SK-N-SH (cell line): ENCODE results near the gene RNF217. TPM values are rescaled to one million over a fixed set of nuclear protein-coding genes. Genes with fewer than 3 reads are reported as not detected.

Experiments used
- CTCF ChIA-PET: fragments of 300-600, 350-600 bp; formaldehyde crosslinking; extraction: SDS; loops from one replicate; lab custom pipeline; 2021; lab: Yijun Ruan, JAX
- POLR2A ChIA-PET: fragments of 350-600 bp; sonication (Branson Sonifier 250); formaldehyde crosslinking; extraction: SDS; loops from one replicate; lab custom pipeline; 2020; ENCODE audit warnings: antibody characterized with exemption, inconsistent platforms; lab: Yijun Ruan, JAX
- DNase-seq: peaks from one replicate; pipeline ENCODE4 v3.0.0; 2012
- H2AFZ ChIP-seq: fragments of 200-600 bp; sonication (generic); 2 replicates; pipeline ENCODE4 v1.8.1; 2016; ENCODE audit warnings: antibody characterized with exemption, mild to moderate bottlenecking, low read depth
- H3F3A ChIP-seq: fragments of 200-600 bp; sonication (generic); replicated peaks from 2 replicates; pipeline ENCODE3; 2016; ENCODE audit warnings: antibody characterized with exemption, mild to moderate bottlenecking; ENCODE audit not compliant: insufficient read depth
- H3K27ac ChIP-seq, 2 experiments: fragments of 200-500 bp in 1 of 2; fragments of 200-600 bp in 1 of 2; sonication (Bioruptor generic) in 1 of 2; sonication (generic), shearing (Covaris generic) in 1 of 2; 2 replicates each; pipeline versions ENCODE4 v1.5.1 to v1.6.1; 2014 to 2016; ENCODE audit warnings: low read depth in 2 of 2, inconsistent platforms in 1 of 2, low read length in 1 of 2, mild to moderate bottlenecking in 1 of 2, mixed read lengths in 1 of 2
- H3K27me3 ChIP-seq: fragments of 200-600 bp; sonication (generic), shearing (Covaris generic); 2 replicates; pipeline ENCODE4 v1.6.1; 2016; ENCODE audit warnings: mixed run types; ENCODE audit not compliant: insufficient read depth
- H3K36me3 ChIP-seq, 2 experiments: fragments of 200-500 bp in 1 of 2; fragments of 200-600 bp in 1 of 2; sonication (Bioruptor generic) in 1 of 2; sonication (generic) in 1 of 2; replicated peaks in 1 of 2; 2 replicates each; pipeline versions ENCODE3 to v1.5.1; 2014 to 2016; ENCODE audit warnings: low read length in 1 of 2, mild to moderate bottlenecking in 1 of 2; ENCODE audit not compliant: insufficient read depth in 2 of 2, control insufficient read depth in 1 of 2
- H3K4me1 ChIP-seq, 2 experiments: fragments of 200-500 bp in 1 of 2; fragments of 200-600 bp in 1 of 2; sonication (Bioruptor generic) in 1 of 2; sonication (generic), shearing (Covaris generic) in 1 of 2; 2 replicates each; pipeline versions ENCODE4 v1.5.1 to v1.6.1; 2014 to 2016; ENCODE audit warnings: low read depth in 1 of 2, low read length in 1 of 2, mixed run types in 1 of 2; ENCODE audit not compliant: insufficient read depth in 2 of 2, control insufficient read depth in 1 of 2
- H3K4me2 ChIP-seq: fragments of 200-600 bp; sonication (generic), shearing (Covaris generic); 2 replicates; pipeline ENCODE4 v1.6.1; 2017; ENCODE audit warnings: mixed run types
- H3K4me3 ChIP-seq, 2 experiments: fragments of 200-500 bp in 1 of 2; fragments of 200-600 bp in 1 of 2; sonication (Bioruptor generic) in 1 of 2; sonication (generic), shearing (Covaris generic) in 1 of 2; 2 replicates each; pipeline versions ENCODE4 v1.5.1 to v1.8.1; 2014 to 2016; ENCODE audit warnings: low read depth in 2 of 2, inconsistent platforms in 1 of 2, low read length in 1 of 2, mild to moderate bottlenecking in 1 of 2, mixed read lengths in 1 of 2, moderate library complexity in 1 of 2
- H3K79me2 ChIP-seq: fragments of 200-600 bp; sonication (generic); 2 replicates; pipeline ENCODE4 v1.8.1; 2017; ENCODE audit warnings: mild to moderate bottlenecking; ENCODE audit not compliant: insufficient read depth
- H3K9ac ChIP-seq: fragments of 200-600 bp; sonication (generic); 2 replicates; pipeline ENCODE4 v1.6.1; 2017; ENCODE audit warnings: mixed run types
- H3K9me2 ChIP-seq: fragments of 200-600 bp; sonication (generic); 2 replicates; pipeline ENCODE4 v1.6.1; 2017; ENCODE audit warnings: mixed run types
- H3K9me3 ChIP-seq: fragments of 200-600 bp; sonication (generic); 2 replicates; pipeline ENCODE4 v1.6.1; 2017; ENCODE audit warnings: mixed run types, mild to moderate bottlenecking, moderate library complexity
- H4K20me1 ChIP-seq: fragments of 200-600 bp; sonication (generic); 2 replicates; pipeline ENCODE4 v1.6.1; 2017; ENCODE audit warnings: mild to moderate bottlenecking, mixed run types; ENCODE audit not compliant: insufficient read depth
- CHD2 ChIP-seq: fragments of 150-350 bp; IDR thresholded peaks from 2 replicates; pipeline ENCODE4 v1.6.1; 2018; ENCODE audit warnings: low read length; ENCODE audit not compliant: partially characterized antibody
- CTCF ChIP-seq: fragments of 200-600 bp; sonication (generic); IDR thresholded peaks from 2 replicates; pipeline ENCODE4 v1.6.1; 2017; ENCODE audit warnings: antibody characterized with exemption, mild to moderate bottlenecking, moderate library complexity
- ELF1 ChIP-seq: IDR thresholded peaks from 2 replicates; pipeline ENCODE4 v1.4.0; 2012
- EP300 ChIP-seq, 2 experiments: IDR thresholded peaks; 2 replicates each; pipeline versions ENCODE4 v1.4.0 to v1.6.1; 2012; ENCODE audit warnings: borderline replicate concordance in 1 of 2, low read depth in 1 of 2, low read length in 1 of 2
- EZH2phosphoT487 ChIP-seq: fragments of 200-600 bp; sonication (generic); IDR thresholded peaks from 2 replicates; pipeline ENCODE4 v1.6.1; 2017; ENCODE audit warnings: low read depth, mixed run types, mild to moderate bottlenecking, antibody characterized with exemption, moderate library complexity, borderline replicate concordance
- FOXJ3 ChIP-seq: sonication (generic); formaldehyde crosslinking; IDR thresholded peaks from 2 replicates; pipeline ENCODE4 v1.5.1; 2020; ENCODE audit warnings: mild to moderate bottlenecking, missing genetic modification reagents
- FOXM1 ChIP-seq: IDR thresholded peaks from 2 replicates; pipeline ENCODE4 v1.4.0; 2012; ENCODE audit warnings: low read depth, mild to moderate bottlenecking
- JUND ChIP-seq: IDR thresholded peaks from 2 replicates; pipeline ENCODE4 v1.4.0; 2012
- MAX ChIP-seq: IDR thresholded peaks from 2 replicates; pipeline ENCODE4 v1.4.0; 2012; ENCODE audit warnings: low read depth
- MXI1 ChIP-seq: IDR thresholded peaks from 2 replicates; pipeline ENCODE4 v1.6.1; 2012; ENCODE audit warnings: mild to moderate bottlenecking, low read depth, low read length, improper control_type of control experiment
- POLR2AphosphoS5 ChIP-seq: IDR thresholded peaks from 2 replicates; pipeline ENCODE4 v1.6.1; 2012; ENCODE audit warnings: low read depth, low read length
- REST ChIP-seq: IDR thresholded peaks from 2 replicates; pipeline ENCODE4 v1.6.1; 2012; ENCODE audit warnings: mild to moderate bottlenecking, low read depth, low read length, moderate library complexity
- RFX5 ChIP-seq: IDR thresholded peaks from 2 replicates; pipeline ENCODE4 v1.6.1; 2012; ENCODE audit warnings: mild to moderate bottlenecking, improper control_type of control experiment, low read length
- SMC3 ChIP-seq: IDR thresholded peaks from 2 replicates; pipeline ENCODE4 v1.6.1; 2012; ENCODE audit warnings: low read depth, low read length, improper control_type of control experiment
- TAF1 ChIP-seq: IDR thresholded peaks from 2 replicates; pipeline ENCODE4 v1.6.1; 2012; ENCODE audit warnings: low read depth, mild to moderate bottlenecking, low read length, moderate library complexity, borderline replicate concordance
- TCF12 ChIP-seq: IDR thresholded peaks from 2 replicates; pipeline ENCODE4 v1.4.0; 2012
- TEAD4 ChIP-seq: IDR thresholded peaks from 2 replicates; pipeline ENCODE4 v1.4.0; 2012; ENCODE audit warnings: mild to moderate bottlenecking, borderline replicate concordance; ENCODE audit not compliant: insufficient read depth
- USF2 ChIP-seq: fragments of 150-350 bp; IDR thresholded peaks from 2 replicates; pipeline ENCODE4 v1.6.1; 2017; ENCODE audit warnings: antibody characterized with exemption, low read length, low read depth, borderline replicate concordance
- ZBTB33 ChIP-seq: IDR thresholded peaks from 2 replicates; pipeline ENCODE4 v1.4.0; 2012; ENCODE audit warnings: low read depth, borderline replicate concordance
- WGBS: methylation state at CpG from one replicate; pipeline ENCODE4 v1.1.6; 2017; ENCODE audit warnings: low lambda C conversion rate; 5-methylcytosine and 5-hydroxymethylcytosine counted together
- polyA plus RNA-seq, 3 experiments: library from polyadenylated mRNA; depleted of rRNA; stranded (reverse); fragments of >200 nt; gene quantifications; 2 replicates each; pipeline ENCODE4 v1.2.3, GENCODE V29; 2012

Gene RNF217
- polyA plus RNA-seq, 1 of the 3 experiments (the other 2 are of a cell fraction) = 0.28 TPM

GRCh38 chr6:125073071-125073470 lies 110.8 kb downstream of the RNF217 start:
- DNase-seq = no peak
- POLR2A ChIA-PET = no interaction called here
- Histone ChIP-seq H3K36me3 (no peaks in the 10 kb centered on the region), H3K4me1 (no peaks in the 10 kb centered on the region), H3K9ac (no peak overlapping the region), H3K27ac (no peak overlapping the region), H3F3A (no peaks in the 10 kb centered on the region), H3K79me2 (no peaks in the 10 kb centered on the region), H3K9me2 (no peaks in the 10 kb centered on the region), H3K4me2 (no peak overlapping the region), H4K20me1 (no peaks in the 10 kb centered on the region), H2AFZ (no peak overlapping the region), H3K9me3 (no peaks in the 10 kb centered on the region), H3K4me3 (no peak overlapping the region), H3K27me3 (no peaks in the 10 kb centered on the region)
- TF ChIP-seq USF2 (no peak), SMC3 (no peak), JUND (no peak), MXI1 (no peak), FOXM1 (no peak), EP300 (IDR thresholded peaks at IDR 0.05; ENCODE audit: borderline replicate concordance in 1 of 2, low read depth in 1 of 2, low read length in 1 of 2) (no peak), RFX5 (no peak)
- 69% methylated on average over 3 of the region's 3 CpGs for WGBS
- CTCF ChIA-PET = no interaction called here

GRCh38 chr6:125074120-125074519 lies 111.9 kb downstream of the RNF217 start:
- CTCF ChIA-PET = no interaction called here
- H3K9me2 ChIP-seq = no peaks in the 10 kb centered on the region
- 11% methylated on average over 3 of the region's 3 CpGs for WGBS
- no peak for DNase-seq
- H3K4me1 ChIP-seq = no peaks in the 10 kb centered on the region
- no peaks in the 10 kb centered on the region for H3K9me3 ChIP-seq
- TF ChIP-seq EZH2phosphoT487 (no peak), FOXM1 (no peak), ELF1 (no peak), CTCF (no peak), CHD2 (no peak), FOXJ3 (CRISPR knock-in tag) (no peak), TEAD4 (no peak), ZBTB33 (no peak), USF2 (no peak), MXI1 (no peak), POLR2AphosphoS5 (no peak), TAF1 (no peak), REST (no peak), MAX (no peak), TCF12 (no peak)
- H3K27ac ChIP-seq = no peak overlapping the region
- no peaks in the 10 kb centered on the region for H3F3A ChIP-seq
- no peaks in the 10 kb centered on the region for H3K27me3 ChIP-seq
- H3K79me2 ChIP-seq = no peaks in the 10 kb centered on the region
- POLR2A ChIA-PET = no interaction called here
- H3K36me3 ChIP-seq = no peaks in the 10 kb centered on the region
- H2AFZ ChIP-seq = no peak overlapping the region
- H3K4me2 ChIP-seq = no peak overlapping the region
- H3K4me3 ChIP-seq = no peak overlapping the region
- no peaks in the 10 kb centered on the region for H4K20me1 ChIP-seq
- H3K9ac ChIP-seq = no peak overlapping the region
